GM19351 (cell line): ENCODE data around the gene CA10.

Source experiments
- ATAC-seq: cut with Tn5 transposase; IDR thresholded peaks from one replicate; pipeline ENCODE4 v1.9.1; 2021; ENCODE audit warnings: mild to moderate bottlenecking, moderate library complexity; ENCODE audit not compliant: unreplicated experiment

CA10 gene

GRCh38 chr17:51778842-51779241 is 379.7 kb downstream of the CA10 start:
- ATAC-seq: no peak

- no peak for ATAC-seq
Measured at GRCh38 chr17:51770027-51770759, 388.3 kb downstream of the CA10 start.

GRCh38 chr17:51769231-51769630 is 389.3 kb downstream of the CA10 start:
- ATAC-seq: no peak

GRCh38 chr17:51768706-51769105 is 389.8 kb downstream of the CA10 start:
- no peak for ATAC-seq

- no peak for ATAC-seq
Measured at GRCh38 chr17:51767287-51767686, 391.2 kb downstream of the CA10 start.

- ATAC-seq: no peak
Measured at GRCh38 chr17:51765282-51766135, 393.0 kb downstream of the CA10 start.

GRCh38 chr17:51764387-51764971 is 394.0 kb downstream of the CA10 start:
- peak; percentile 98 for ATAC-seq

- ATAC-seq: no peak
Measured at GRCh38 chr17:51763058-51763457, 395.5 kb downstream of the CA10 start.

GRCh38 chr17:51761105-51761504 is 397.4 kb downstream of the CA10 start:
- no peak for ATAC-seq

GRCh38 chr17:51759260-51759659 is 399.3 kb downstream of the CA10 start:
- ATAC-seq: no peak

GRCh38 chr17:51751072-51751471 is 407.4 kb downstream of the CA10 start:
- ATAC-seq: no peak

- ATAC-seq: no peak
Measured at GRCh38 chr17:51748749-51749604, 409.5 kb downstream of the CA10 start.

- ATAC-seq: no peak
Measured at GRCh38 chr17:51746421-51746820, 412.1 kb downstream of the CA10 start.

- no peak for ATAC-seq
Measured at GRCh38 chr17:51745993-51746392, 412.5 kb downstream of the CA10 start.

- no peak for ATAC-seq
Measured at GRCh38 chr17:51743477-51743876, 415.0 kb downstream of the CA10 start.

GRCh38 chr17:51742571-51742970 is 415.9 kb downstream of the CA10 start:
- no peak for ATAC-seq

- no peak for ATAC-seq
Measured at GRCh38 chr17:51741458-51741857, 417.1 kb downstream of the CA10 start.

GRCh38 chr17:51740531-51740930 is 418.0 kb downstream of the CA10 start:
- no peak for ATAC-seq

GRCh38 chr17:51739245-51739886 is 419.1 kb downstream of the CA10 start:
- no peak for ATAC-seq

GRCh38 chr17:51736356-51736755 is 422.2 kb downstream of the CA10 start:
- ATAC-seq: no peak
